Adrenal gland (tissue), 12 donors: ENCODE measurements around the gene PDGFB. TPM values are rescaled to one million over a fixed set of nuclear protein-coding genes. Genes with fewer than 3 reads are reported as not detected.

Experiments used
- DNase-seq, 7 donors: peaks; one replicate each; pipeline ENCODE4 v3.0.0-alpha.2; 2019 to 2020
- H3K27ac ChIP-seq, 5 donors: fragments of 200-600 bp; sonication (generic) in 4 of 5; 1 replicate in 3 of 5; 2 replicates in 2 of 5; pipeline versions ENCODE4 v1.5.1 to v1.8.0; 2016 to 2020; ENCODE audit warnings: mild to moderate bottlenecking in 1 of 5
- H3K27me3 ChIP-seq: fragments of 200-600 bp; 2 replicates; pipeline ENCODE4 v1.8.0; 2021
- H3K36me3 ChIP-seq, 2 donors: fragments of 200-600 bp; replicated peaks in 1 of 2; 1 replicate in 1 of 2; 2 replicates in 1 of 2; pipeline versions ENCODE4 v1.5.1 to v1.8.0; 2018 to 2022
- H3K4me1 ChIP-seq, 2 donors: fragments of 200-600 bp; replicated peaks in 1 of 2; 1 replicate in 1 of 2; 2 replicates in 1 of 2; pipeline versions ENCODE4 v1.5.1 to v1.8.0; 2018 to 2021
- H3K4me3 ChIP-seq, 4 donors: fragments of 200-600 bp; sonication (generic) in 3 of 4; one replicate each; pipeline ENCODE4 v1.5.1; 2016 to 2018
- H3K9me3 ChIP-seq, 3 donors: fragments of 200-600 bp; sonication (generic) in 1 of 3; replicated peaks in 1 of 3; 1 replicate in 2 of 3; 2 replicates in 1 of 3; pipeline versions ENCODE4 v1.5.1 to v1.8.0; 2016 to 2021
- CTCF ChIP-seq, 6 experiments: fragments of 450-650 bp in 4 of 6; fragments of 200-600 bp in 2 of 6; sonication (generic) in 1 of 6; IDR thresholded peaks; 1 replicate in 5 of 6; 2 replicates in 1 of 6; pipeline versions ENCODE4 v1.5.1 to v1.8.0; 2016 to 2021; ENCODE audit warnings: antibody characterized with exemption in 6 of 6, mild to moderate bottlenecking in 2 of 6, moderate library complexity in 1 of 6
- POLR2A ChIP-seq, 2 donors: fragments of 450-650 bp; IDR thresholded peaks; one replicate each; pipeline ENCODE4 v1.6.1; 2017; ENCODE audit warnings: antibody characterized with exemption in 2 of 2, mild to moderate bottlenecking in 2 of 2, moderate library complexity in 1 of 2
- WGBS, 4 donors: extraction: QIAGEN DNeasy Blood & Tissue Kit in 2 of 4; methylation state at CpG; one replicate each; pipeline versions ENCODE4 v1.1.5 to v1.1.7; 2013 to 2017; 5-methylcytosine and 5-hydroxymethylcytosine counted together
- intact Hi-C, 2 donors: fragments of 100-400 bp; cut with DNase I; formaldehyde crosslinking; loops; one replicate each; pipeline versions ENCODE4 v1.14.1 to v1.15.0; 2022 to 2023
- polyA plus RNA-seq, 3 donors: library from polyadenylated mRNA; stranded (reverse); fragments of 200-250 nt in 2 of 3; fragments of 350-450 nt in 1 of 3; fragmentation: Illumina TruSeq in 1 of 3; extraction: RNeasy Lipid Tissue Mini Kit (QIAGEN cat#74804) in 1 of 3; gene quantifications; one replicate each; pipeline ENCODE4 v1.2.3, GENCODE V29; 2013 to 2014
- total RNA-seq, 9 donors: library from RNA; depleted of rRNA in 4 of 9; stranded (reverse); fragments of >200 nt in 4 of 9; fragments of 120-200 nt in 1 of 9; fragmentation: NEBNext Ultra II Directional in 1 of 9; extraction: Animal tissue kit (Norgen Biotek cat#: 25700) in 1 of 9; gene quantifications; one replicate each; pipeline versions ENCODE4 v1.1.0 to v1.2.4, GENCODE V29; 2013 to 2023
- donor health status: healthy with polysubstance abuse.
- donor health status: Bipolar disorder and iron deficiency.
- donor health status: DM: yes; HTN: yes; CAD: no.
- donor health status: DM: no; HTN: no; CAD: no.
- donor health status: DM: no; HTN: no; CAD: no.
- donor health status: DM: yes; HTN: yes; CAD: no.

The PDGFB gene
- total and polyA plus RNA-seq, 12 donors, result 1.8 to 10.9 (median 6.1) TPM

GRCh38 chr22:39253435-39254070 is 8.8 kb upstream of the PDGFB start:
- TF ChIP-seq POLR2A (IDR thresholded peaks at IDR 0.05) (no peak), CTCF (IDR thresholded peaks at IDR 0.05) (no peak)
- Histone ChIP-seq H3K4me3 (peak overlapping the region in 1 of 4 donors; percentile 1), H3K36me3 (no peaks in the 10 kb centered on the region), H3K9me3 (no peaks in the 10 kb centered on the region), H3K27me3 (no peaks in the 10 kb centered on the region), H3K4me1 (peaks cover 21 to 37% of the 10 kb centered on the region in 2 donors), H3K27ac (peak overlapping the region in 2 of 5 donors; percentile 30 to 85)
- intact Hi-C loops, result no loop called here
- DNase-seq, result peak; percentile 78 to 91 (median 82)
- WGBS, 4 donors, result 12 to 48% (median 23%) methylated on average over 3 to 19 of the region's 19 CpGs

- TF ChIP-seq CTCF (IDR thresholded peaks at IDR 0.05), result no peak
Observed at GRCh38 chr22:39252461-39253434, 8.0 kb upstream of the PDGFB start.

GRCh38 chr22:39251762-39252460 is 7.1 kb upstream of the PDGFB start:
- DNase-seq, result no peak
- Histone ChIP-seq H3K27me3 (no peaks in the 10 kb centered on the region), H3K36me3 (no peaks in the 10 kb centered on the region), H3K4me3 (no peak overlapping the region), H3K4me1 (peaks cover 21 to 40% of the 10 kb centered on the region in 2 donors), H3K27ac (no peak overlapping the region), H3K9me3 (no peaks in the 10 kb centered on the region)
- intact Hi-C loops, result no loop called here
- 75 to 78% (median 78%) methylated on average over 22 of the region's 22 CpGs for WGBS, 4 donors
- no peak for TF ChIP-seq CTCF (IDR thresholded peaks at IDR 0.05)
- no peak for TF ChIP-seq POLR2A (IDR thresholded peaks at IDR 0.05)

More at GRCh38 chr22:39252461-39253434, 8.0 kb upstream of the PDGFB start:
- Histone ChIP-seq H3K36me3 (no peaks in the 10 kb centered on the region), H3K27ac (peak overlapping the region in 2 of 5 donors; percentile 30 to 85), H3K27me3 (no peaks in the 10 kb centered on the region), H3K9me3 (no peaks in the 10 kb centered on the region), H3K4me3 (peak overlapping the region in 1 of 4 donors; percentile 1), H3K4me1 (peaks cover 21 to 37% of the 10 kb centered on the region in 2 donors)
- no peak for DNase-seq
- intact Hi-C loops, result no loop called here
- 25 to 39% (median 34%) methylated on average over 16 to 21 of the region's 21 CpGs for WGBS, 4 donors

GRCh38 chr22:39250838-39251237 is 6.1 kb upstream of the PDGFB start:
- Histone ChIP-seq H3K9me3 (no peaks in the 10 kb centered on the region), H3K36me3 (no peaks in the 10 kb centered on the region), H3K27ac (no peak overlapping the region), H3K4me1 (peaks cover 24 to 40% of the 10 kb centered on the region in 2 donors), H3K4me3 (no peak overlapping the region), H3K27me3 (no peaks in the 10 kb centered on the region)
- WGBS, 4 donors, result 84 to 93% (median 89%) methylated on average over 4 to 5 of the region's 5 CpGs
- intact Hi-C loops, result no loop called here
- no peak for DNase-seq
- no peak for TF ChIP-seq POLR2A (IDR thresholded peaks at IDR 0.05)
- no peak for TF ChIP-seq CTCF (IDR thresholded peaks at IDR 0.05)
